K562 (cell line): ENCODE results near the gene NUDT21. TPM values are rescaled to one million over a fixed set of nuclear protein-coding genes. Genes with fewer than 3 reads are reported as not detected.

Experiments
- ATAC-seq: fragments of 200-7000 bp; cut with Tn5 transposase; 3 replicates; pipeline ENCODE4 v1.9.1; 2020; ENCODE audit warnings: moderate library complexity
- BruUV-seq: library from RNA; stranded (reverse); fragments of 400-500 nt; replicated peaks from 2 replicates; lab custom pipeline; 2021; lab: Mats Ljungman, UMichigan
- CTCF ChIA-PET: fragments of 300-600 bp; formaldehyde crosslinking; extraction: SDS; loops from one replicate; lab custom pipeline; 2021; ENCODE audit warnings: low intra/inter-chr PET ratio; lab: Yijun Ruan, JAX
- POLR2A ChIA-PET: fragments of 300-600, 350-650 bp; sonication (Branson Sonifier 250); formaldehyde crosslinking; extraction: SDS; loops from one replicate; lab custom pipeline; 2021; ENCODE audit warnings: antibody characterized with exemption, inconsistent platforms; lab: Yijun Ruan, JAX
- DNase-seq, 4 experiments: peaks; one replicate each; pipeline versions ENCODE4 v3.0.0 to v3.0.0-alpha.2; 2011 to 2018; ENCODE audit warnings: low spot score in 3 of 4, mixed read lengths in 3 of 4; ENCODE audit errors: extremely low read depth in 1 of 4
- FAIRE-seq: peaks from 2 replicates; lab custom pipeline; 2011; peaks lifted over from hg19 to GRCh38; lab: Jason Lieb, UNC
- H2AFZ ChIP-seq: 2 replicates; pipeline ENCODE4 v1.6.0; 2011; ENCODE audit warnings: low read depth, low read length, control low read depth, inconsistent platforms
- H3K27ac ChIP-seq: fragments of 200-600 bp; 3 replicates; pipeline ENCODE4 v1.8.0; 2011; ENCODE audit warnings: low read depth, mild to moderate bottlenecking, control low read depth, inconsistent platforms, low read length, moderate library complexity, mixed read lengths; ENCODE audit errors: extremely low read depth
- H3K27me3 ChIP-seq, 2 experiments: fragments of 300-600 bp in 1 of 2; 2 replicates in 1 of 2; 3 replicates in 1 of 2; pipeline versions ENCODE4 v1.6.0 to v1.8.0; 2011; ENCODE audit warnings: inconsistent platforms in 2 of 2, low read length in 2 of 2, mild to moderate bottlenecking in 1 of 2, mixed read lengths in 1 of 2, moderate library complexity in 1 of 2; ENCODE audit not compliant: control insufficient read depth in 2 of 2, insufficient read depth in 2 of 2
- H3K36me3 ChIP-seq: fragments of 300-600 bp; 3 replicates; pipeline ENCODE4 v1.8.0; 2011; ENCODE audit warnings: mild to moderate bottlenecking, low read length, inconsistent platforms; ENCODE audit not compliant: control insufficient read depth, insufficient read depth
- H3K4me1 ChIP-seq, 2 experiments: fragments of 200-600 bp in 1 of 2; replicated peaks in 1 of 2; 2 replicates in 1 of 2; 3 replicates in 1 of 2; pipeline versions ENCODE4 v1.5.1 to v1.8.0; 2011; ENCODE audit warnings: inconsistent platforms in 2 of 2, low read length in 2 of 2, mild to moderate bottlenecking in 1 of 2, mixed read lengths in 1 of 2, moderate library complexity in 1 of 2; ENCODE audit not compliant: control insufficient read depth in 2 of 2, insufficient read depth in 2 of 2
- H3K4me2 ChIP-seq: 2 replicates; pipeline ENCODE4 v1.6.1; 2011; ENCODE audit warnings: low read length, control low read depth, inconsistent platforms, mixed read lengths; ENCODE audit not compliant: insufficient read depth
- H3K4me3 ChIP-seq: fragments of 200-600 bp; sonication (generic), shearing (Covaris generic); 2 replicates; pipeline ENCODE4 v1.5.1; 2016; ENCODE audit warnings: control low read depth, inconsistent platforms
- H3K79me2 ChIP-seq: fragments of 200-600 bp; 3 replicates; pipeline ENCODE4 v1.8.0; 2011; ENCODE audit warnings: low read length, inconsistent platforms; ENCODE audit not compliant: control insufficient read depth, insufficient read depth
- H3K9ac ChIP-seq, 2 experiments: 2 replicates each; pipeline versions ENCODE4 v1.6.0 to v1.6.1; 2011; ENCODE audit warnings: low read depth in 2 of 2, low read length in 2 of 2, control low read depth in 1 of 2, inconsistent platforms in 1 of 2, mild to moderate bottlenecking in 1 of 2, mixed read lengths in 1 of 2; ENCODE audit not compliant: insufficient read depth in 1 of 2
- H3K9me1 ChIP-seq: one replicate; pipeline ENCODE4 v1.6.0; 2011; ENCODE audit warnings: inconsistent platforms, mild to moderate bottlenecking, low read length, moderate library complexity; ENCODE audit not compliant: control insufficient read depth, insufficient read depth
- H3K9me3 ChIP-seq: replicated peaks from 2 replicates; pipeline ENCODE4 v1.5.1; 2011; ENCODE audit warnings: low read depth, low read length, inconsistent platforms; ENCODE audit not compliant: control insufficient read depth, insufficient read depth
- H4K20me1 ChIP-seq: replicated peaks from 2 replicates; pipeline ENCODE4 v1.6.1; 2011; ENCODE audit warnings: low read length, inconsistent platforms, mixed read lengths; ENCODE audit not compliant: control insufficient read depth, insufficient read depth
- ARID2 ChIP-seq: fragments of 450-650 bp; IDR thresholded peaks from 2 replicates; pipeline ENCODE4 v1.6.1; 2017; ENCODE audit warnings: antibody characterized with exemption, mild to moderate bottlenecking
- ATF7 ChIP-seq: fragments of 450-650 bp; IDR thresholded peaks from 2 replicates; pipeline ENCODE4 v1.7.1; 2014; ENCODE audit warnings: mild to moderate bottlenecking, moderate library complexity
- HMGN3 ChIP-seq: IDR thresholded peaks from 2 replicates; pipeline ENCODE4 v1.6.1; 2011; ENCODE audit warnings: borderline replicate concordance, low read depth, mild to moderate bottlenecking, mixed read lengths, low read length; ENCODE audit not compliant: insufficient read length; ENCODE audit errors: extremely low read depth
- HNRNPH1 ChIP-seq: fragments of 200-400 bp; formaldehyde crosslinking; optimal IDR thresholded peaks from 2 replicates; pipeline ENCODE3; 2017; ENCODE audit warnings: low read depth, mild to moderate bottlenecking, low read length, moderate library complexity
- MAZ ChIP-seq, 2 experiments: fragments of 450-650 bp in 1 of 2; sonication (generic) in 1 of 2; formaldehyde crosslinking; IDR thresholded peaks in 1 of 2; conservative IDR thresholded peaks in 1 of 2; 2 replicates each; pipeline versions ENCODE4 v1.4.0 to v1.5.0; 2020; ENCODE audit warnings: mild to moderate bottlenecking in 1 of 2, missing genetic modification reagents in 1 of 2
- NONO ChIP-seq, 2 experiments: fragments of 200-400 bp in 1 of 2; fragments of 450-650 bp in 1 of 2; formaldehyde crosslinking in 1 of 2; IDR thresholded peaks; 2 replicates each; pipeline ENCODE4 v1.6.1; 2017; ENCODE audit warnings: low read depth in 2 of 2, mild to moderate bottlenecking in 2 of 2, moderate library complexity in 2 of 2, low read length in 1 of 2
- PCBP1 ChIP-seq: fragments of 200-400 bp; formaldehyde crosslinking; IDR thresholded peaks from 2 replicates; pipeline ENCODE4 v1.6.1; 2018; ENCODE audit warnings: mild to moderate bottlenecking, low read depth, low read length; ENCODE audit not compliant: poor library complexity, severe bottlenecking
- SMAD4 ChIP-seq: fragments of 250-450 bp; sonication (Bioruptor Pico); conservative IDR thresholded peaks from 2 replicates; pipeline ENCODE4 v1.8.0; 2021; ENCODE audit warnings: inconsistent platforms, mild to moderate bottlenecking, moderate library complexity
- TAF1 ChIP-seq: IDR thresholded peaks from 2 replicates; pipeline ENCODE4 v1.6.1; 2011; ENCODE audit warnings: mild to moderate bottlenecking, low read length, moderate library complexity; ENCODE audit not compliant: insufficient read depth, control insufficient read depth, severe bottlenecking; ENCODE audit errors: extremely low read depth
- YY1 ChIP-seq, 3 experiments: IDR thresholded peaks; 2 replicates each; pipeline ENCODE4 v1.6.1; 2011; ENCODE audit warnings: low read length in 2 of 3, mild to moderate bottlenecking in 2 of 3, moderate library complexity in 2 of 3, borderline replicate concordance in 1 of 3, control low read depth in 1 of 3, low read depth in 1 of 3; ENCODE audit not compliant: insufficient read depth in 3 of 3, insufficient replicate concordance in 2 of 3, control insufficient read depth in 1 of 3, insufficient read length in 1 of 3; ENCODE audit errors: extremely low read depth in 1 of 3
- WGBS: fragments of 100-300 bp; shearing (Covaris generic); methylation state at CpG from one replicate; pipeline ENCODE4 v1.1.6; 2016; ENCODE audit warnings: low coverage, mixed read lengths; ENCODE audit not compliant: insufficient coverage; ENCODE audit errors: missing lambda C conversion rate; 5-methylcytosine and 5-hydroxymethylcytosine counted together
- in situ Hi-C: fragments of 300-500 bp; cut with MboI; formaldehyde crosslinking; loops from 4 replicates; pipeline ENCODE4 v1.15.0; 2018; ENCODE audit warnings: inconsistent platforms, mixed read lengths
- intact Hi-C: fragments of 100-400 bp; cut with micrococcal nuclease; formaldehyde crosslinking; loops from 2 replicates; pipeline ENCODE4 v1.14.2; 2022
- polyA plus RNA-seq, 8 experiments: library from polyadenylated mRNA; depleted of rRNA in 4 of 8; stranded (reverse) in 5 of 8; unstranded in 3 of 8; fragments of >200 nt; fragmentation: Nextera tagmentation in 2 of 8; fragmentation: Illumina TruSeq in 1 of 8; extraction: Ambion mirVana in 2 of 8; extraction: Trizol in 1 of 8; gene quantifications; 2 replicates each; pipeline versions ENCODE4 v1.2.1 to v1.2.3, GENCODE V29; 2011 to 2014; ENCODE audit warnings: inconsistent platforms in 1 of 8, missing spikeins in 1 of 8
- total RNA-seq, 7 experiments: library from RNA; depleted of rRNA in 6 of 7; stranded (reverse); fragments of >200 nt in 6 of 7; fragmentation: Illumina TruSeq in 2 of 7; extraction: Trizol in 2 of 7; gene quantifications; 2 replicates each; pipeline versions ENCODE4 v1.2.1 to v1.2.3, GENCODE V29; 2011 to 2021; ENCODE audit warnings: low replicate concordance in 1 of 7
- TF ChIP-seq, protein P1 (sequence below): fragments of 250-450 bp; sonication (Bioruptor Pico); IDR thresholded peaks from 2 replicates; pipeline ENCODE4 v1.5.1; 2021; ENCODE audit warnings: mild to moderate bottlenecking
- TF ChIP-seq, protein P2 (sequence below): sonication (generic); formaldehyde crosslinking; IDR thresholded peaks from 2 replicates; pipeline ENCODE4 v1.8.0; 2022; ENCODE audit warnings: mild to moderate bottlenecking, missing genetic modification reagents

Gene NUDT21
- total and polyA plus RNA-seq, 9 of the 15 experiments (the other 6 are each of a cell fraction or from before 2014, with no cell fraction given): 62.4 to 218 (median 121) TPM

DNA sequence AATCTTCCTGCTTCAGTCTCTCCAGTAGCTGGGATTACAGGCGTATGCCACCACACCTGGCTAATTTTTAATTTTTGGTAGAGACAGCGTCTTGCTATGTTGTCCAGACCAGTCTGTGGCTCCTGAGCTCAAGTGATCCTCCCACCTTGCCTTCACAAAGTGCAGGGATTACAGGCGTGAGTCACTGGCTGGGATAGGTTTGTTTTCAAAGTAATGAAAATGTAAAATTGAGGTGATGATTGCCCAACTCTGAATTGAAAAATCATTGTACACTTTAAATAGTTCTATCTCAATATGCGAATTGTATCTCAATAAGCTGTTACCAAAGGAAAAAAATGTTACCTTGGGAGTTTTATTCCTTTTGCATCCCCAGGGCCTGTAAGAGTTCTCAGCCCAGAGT is 24.5 kb downstream of the NUDT21 start (continued):
- TF ChIP-seq, protein P1, sequence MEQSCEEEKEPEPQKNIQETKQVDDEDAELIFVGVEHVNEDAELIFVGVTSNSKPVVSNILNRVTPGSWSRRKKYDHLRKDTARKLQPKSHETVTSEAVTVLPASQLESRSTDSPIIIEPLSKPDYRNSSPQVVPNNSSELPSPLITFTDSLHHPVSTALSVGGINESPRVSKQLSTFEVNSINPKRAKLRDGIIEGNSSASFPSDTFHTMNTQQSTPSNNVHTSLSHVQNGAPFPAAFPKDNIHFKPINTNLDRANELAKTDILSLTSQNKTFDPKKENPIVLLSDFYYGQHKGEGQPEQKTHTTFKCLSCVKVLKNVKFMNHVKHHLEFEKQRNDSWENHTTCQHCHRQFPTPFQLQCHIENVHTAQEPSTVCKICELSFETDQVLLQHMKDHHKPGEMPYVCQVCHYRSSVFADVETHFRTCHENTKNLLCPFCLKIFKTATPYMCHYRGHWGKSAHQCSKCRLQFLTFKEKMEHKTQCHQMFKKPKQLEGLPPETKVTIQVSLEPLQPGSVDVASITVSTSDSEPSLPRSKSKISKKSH (CRISPR knock-in tag): no peak
- TF ChIP-seq ATF7: no peak
- no peak for TF ChIP-seq HNRNPH1

GRCh38 chr16:56425439-56425832 is 25.7 kb downstream of the NUDT21 start, which contains the start of gene AMFR:
Gene AMFR (minus strand): TSS chr16:56425545. CDS start chr16:56425327, 218 bp downstream.
- no TSS peak for BruUV-seq
- no peak for FAIRE-seq
- TF ChIP-seq, protein P2, sequence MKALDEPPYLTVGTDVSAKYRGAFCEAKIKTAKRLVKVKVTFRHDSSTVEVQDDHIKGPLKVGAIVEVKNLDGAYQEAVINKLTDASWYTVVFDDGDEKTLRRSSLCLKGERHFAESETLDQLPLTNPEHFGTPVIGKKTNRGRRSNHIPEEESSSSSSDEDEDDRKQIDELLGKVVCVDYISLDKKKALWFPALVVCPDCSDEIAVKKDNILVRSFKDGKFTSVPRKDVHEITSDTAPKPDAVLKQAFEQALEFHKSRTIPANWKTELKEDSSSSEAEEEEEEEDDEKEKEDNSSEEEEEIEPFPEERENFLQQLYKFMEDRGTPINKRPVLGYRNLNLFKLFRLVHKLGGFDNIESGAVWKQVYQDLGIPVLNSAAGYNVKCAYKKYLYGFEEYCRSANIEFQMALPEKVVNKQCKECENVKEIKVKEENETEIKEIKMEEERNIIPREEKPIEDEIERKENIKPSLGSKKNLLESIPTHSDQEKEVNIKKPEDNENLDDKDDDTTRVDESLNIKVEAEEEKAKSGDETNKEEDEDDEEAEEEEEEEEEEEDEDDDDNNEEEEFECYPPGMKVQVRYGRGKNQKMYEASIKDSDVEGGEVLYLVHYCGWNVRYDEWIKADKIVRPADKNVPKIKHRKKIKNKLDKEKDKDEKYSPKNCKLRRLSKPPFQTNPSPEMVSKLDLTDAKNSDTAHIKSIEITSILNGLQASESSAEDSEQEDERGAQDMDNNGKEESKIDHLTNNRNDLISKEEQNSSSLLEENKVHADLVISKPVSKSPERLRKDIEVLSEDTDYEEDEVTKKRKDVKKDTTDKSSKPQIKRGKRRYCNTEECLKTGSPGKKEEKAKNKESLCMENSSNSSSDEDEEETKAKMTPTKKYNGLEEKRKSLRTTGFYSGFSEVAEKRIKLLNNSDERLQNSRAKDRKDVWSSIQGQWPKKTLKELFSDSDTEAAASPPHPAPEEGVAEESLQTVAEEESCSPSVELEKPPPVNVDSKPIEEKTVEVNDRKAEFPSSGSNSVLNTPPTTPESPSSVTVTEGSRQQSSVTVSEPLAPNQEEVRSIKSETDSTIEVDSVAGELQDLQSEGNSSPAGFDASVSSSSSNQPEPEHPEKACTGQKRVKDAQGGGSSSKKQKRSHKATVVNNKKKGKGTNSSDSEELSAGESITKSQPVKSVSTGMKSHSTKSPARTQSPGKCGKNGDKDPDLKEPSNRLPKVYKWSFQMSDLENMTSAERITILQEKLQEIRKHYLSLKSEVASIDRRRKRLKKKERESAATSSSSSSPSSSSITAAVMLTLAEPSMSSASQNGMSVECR: peak; percentile 43; the same call in 1 of the 2 replicates
- peak; percentile 91 for TF ChIP-seq SMAD4 (CRISPR knock-in tag)
- 0 out of 4 replicates have a peak, but pooled peaks of 1 of the 2 experiments have one; percentile 18 for TF ChIP-seq NONO (IDR thresholded peaks at IDR 0.05; ENCODE audit: low read depth in 2 of 2, low read length in 1 of 2)
- TF ChIP-seq YY1 (IDR thresholded peaks at IDR 0.05; ENCODE audit: borderline replicate concordance in 1 of 3, control insufficient read depth in 1 of 3, extremely low read depth in 1 of 3, insufficient read depth in 3 of 3, insufficient read length in 1 of 3, insufficient replicate concordance in 2 of 3, low read depth in 1 of 3, low read length in 2 of 3): peak in 2 of 3 experiments; percentile 46 to 59
- TF ChIP-seq TAF1: peak; percentile 49
- TF ChIP-seq ARID2: no peak
- TF ChIP-seq PCBP1: peak; percentile 52
- TF ChIP-seq HMGN3: peak; percentile 70
- TF ChIP-seq MAZ (CRISPR knock-in tag; conservative IDR thresholded peaks at IDR 0.05 in 1 of 2, IDR thresholded peaks at IDR 0.05 in 1 of 2): peak; percentile 13 to 75; a peak in 3 of 4 replicates

More at GRCh38 chr16:56425439-56425832, 25.7 kb downstream of the NUDT21 start, which contains the start of gene AMFR:
- H3K79me2 ChIP-seq: peaks cover 48% of the 10 kb centered on the region
- H3K4me1 ChIP-seq: peaks cover 23 to 37% of the 10 kb centered on the region in 2 experiments
- no peaks in the 10 kb centered on the region for H3K9me1 ChIP-seq
- ATAC-seq: peak; percentile 92
- H3K36me3 ChIP-seq: peaks cover 16% of the 10 kb centered on the region; the same call in 2 of the 3 replicates
- POLR2A ChIA-PET: no interaction called here
- peak; percentile 87 to 93 (median 92) for DNase-seq
- no peaks in the 10 kb centered on the region for H3K9me3 ChIP-seq
- H3K4me2 ChIP-seq: peak within 1 kb of the TSS; percentile 79
- CTCF ChIA-PET: interaction anchor here (0.5 to 0.7 kb wide), 2 partner anchors 106 to 277 kb away, joined by 3 to 4 read pairs; no protein-coding TSS in a partner anchor
- peak within 1 kb of the TSS; percentile 90 for H3K4me3 ChIP-seq
- in situ Hi-C loops: no loop called here
- intact Hi-C loops: loop anchor here (2.0 to 5.0 kb wide), 2 partner anchors 69 to 93 kb away; no protein-coding TSS in a partner anchor
- peak within 1 kb of the TSS; percentile 85 for H3K27ac ChIP-seq
- peak within 1 kb of the TSS; percentile 70 to 94 for H3K9ac ChIP-seq
- H3K27me3 ChIP-seq: no peaks in the 10 kb centered on the region
- H4K20me1 ChIP-seq: peaks cover 12% of the 10 kb centered on the region; the same call in 1 of the 2 replicates
- H2AFZ ChIP-seq: peak within 1 kb of the TSS; percentile 69
- 0% methylated on average over 10 of the region's 57 CpGs for WGBS
